GM23338 (cell line): ENCODE measurements around the gene LIF. TPM values are rescaled to one million over a fixed set of nuclear protein-coding genes. Genes with fewer than 3 reads are reported as not detected.

ENCODE experiments used
- ATAC-seq: fragments of 200-7000 bp; cut with Tn5 transposase; 3 replicates; pipeline ENCODE4 v1.9.1; 2020
- DNase-seq: peaks from one replicate; pipeline ENCODE4 v3.0.0-alpha.2; 2015; ENCODE audit warnings: low spot score
- H2AFZ ChIP-seq: fragments of 200-600 bp; sonication (generic); 2 replicates; pipeline ENCODE4 v1.8.0; 2016; ENCODE audit warnings: antibody characterized with exemption, mild to moderate bottlenecking, moderate library complexity
- H3F3A ChIP-seq: fragments of 200-600 bp; sonication (generic); replicated peaks from 2 replicates; pipeline ENCODE4 v1.8.0; 2017; ENCODE audit warnings: antibody characterized with exemption, mixed run types, low read depth
- H3K27ac ChIP-seq: fragments of 200-600 bp; sonication (generic); 2 replicates; pipeline ENCODE4 v1.6.1; 2016; ENCODE audit warnings: low read depth
- H3K27me3 ChIP-seq: fragments of 200-600 bp; sonication (generic); 2 replicates; pipeline ENCODE4 v1.8.0; 2016; ENCODE audit warnings: mild to moderate bottlenecking, mixed run types, moderate library complexity; ENCODE audit not compliant: insufficient read depth
- H3K36me3 ChIP-seq: fragments of 200-600 bp; sonication (generic); 2 replicates; pipeline ENCODE4 v1.8.0; 2016; ENCODE audit warnings: mild to moderate bottlenecking; ENCODE audit not compliant: insufficient read depth
- H3K4me1 ChIP-seq: fragments of 200-600 bp; sonication (generic); 2 replicates; pipeline ENCODE4 v1.8.0; 2016; ENCODE audit warnings: mild to moderate bottlenecking, moderate library complexity; ENCODE audit not compliant: insufficient read depth
- H3K4me2 ChIP-seq: fragments of 200-600 bp; sonication (generic); 2 replicates; pipeline ENCODE4 v1.7.1; 2017; ENCODE audit warnings: mixed run types
- H3K4me3 ChIP-seq: fragments of 200-600 bp; sonication (generic); 2 replicates; pipeline ENCODE4 v1.6.1; 2016; ENCODE audit warnings: mixed run types
- H3K79me2 ChIP-seq: fragments of 200-600 bp; sonication (generic); replicated peaks from 2 replicates; pipeline ENCODE4 v1.8.0; 2017; ENCODE audit warnings: mild to moderate bottlenecking; ENCODE audit not compliant: insufficient read depth
- H3K9me2 ChIP-seq: fragments of 200-600 bp; sonication (generic); 2 replicates; pipeline ENCODE4 v1.8.0; 2017; ENCODE audit not compliant: insufficient read depth
- H4K20me1 ChIP-seq: fragments of 200-600 bp; sonication (generic); replicated peaks from 2 replicates; pipeline ENCODE4 v1.8.0; 2017; ENCODE audit warnings: mild to moderate bottlenecking; ENCODE audit not compliant: insufficient read depth
- H3K27ac Mint-ChIP-seq: 2 replicates; pipeline ENCODE4 v1.8.0; 2020; ENCODE audit warnings: inconsistent platforms, mild to moderate bottlenecking, moderate library complexity, mixed read lengths
- H3K27me3 Mint-ChIP-seq: 3 replicates; pipeline ENCODE4 v1.8.0; 2022; ENCODE audit warnings: low read depth, mild to moderate bottlenecking, moderate library complexity, mixed read lengths, inconsistent platforms; ENCODE audit not compliant: insufficient read depth, poor library complexity
- H3K36me3 Mint-ChIP-seq: 3 replicates; pipeline ENCODE4 v1.8.0; 2021; ENCODE audit warnings: low read depth, mild to moderate bottlenecking, inconsistent platforms, moderate library complexity, mixed read lengths
- H3K4me1 Mint-ChIP-seq: 3 replicates; pipeline ENCODE4 v1.8.0; 2020; ENCODE audit warnings: mild to moderate bottlenecking, inconsistent platforms, mixed read lengths
- H3K4me3 Mint-ChIP-seq: 3 replicates; pipeline ENCODE4 v1.8.0; 2021; ENCODE audit warnings: moderate library complexity, mild to moderate bottlenecking, inconsistent platforms, mixed read lengths
- H3K9me3 Mint-ChIP-seq: 3 replicates; pipeline ENCODE4 v1.8.0; 2020; ENCODE audit warnings: moderate library complexity, mild to moderate bottlenecking, inconsistent platforms, mixed read lengths
- NANOG ChIP-seq: IDR thresholded peaks from 2 replicates; pipeline ENCODE4 v1.6.1; 2016; ENCODE audit warnings: antibody characterized with exemption, borderline replicate concordance
- STAT1 ChIP-seq: IDR thresholded peaks from one replicate; pipeline ENCODE4 v1.6.1; 2016; ENCODE audit warnings: antibody characterized with exemption; ENCODE audit not compliant: unreplicated experiment
- ZNF114 ChIP-seq: fragments of 250-450 bp; sonication (Bioruptor Pico); IDR thresholded peaks from 2 replicates; pipeline ENCODE4 v1.5.0; 2020; ENCODE audit warnings: mild to moderate bottlenecking, moderate library complexity
- ZNF462 ChIP-seq: fragments of 250-450 bp; sonication (Bioruptor Pico); IDR thresholded peaks from 2 replicates; pipeline ENCODE4 v1.5.0; 2020; ENCODE audit warnings: mild to moderate bottlenecking, moderate library complexity
- polyA plus RNA-seq: library from polyadenylated mRNA; unstranded; fragments of >200 nt; fragmentation: Nextera tagmentation; extraction: Ambion mirVana; gene quantifications from 2 replicates; pipeline ENCODE4 v1.2.1, GENCODE V29; 2016
- total RNA-seq: library from RNA; depleted of rRNA; stranded (reverse); fragments of >200 nt; shearing (Covaris generic); gene quantifications from 2 replicates; pipeline ENCODE4 v1.2.3, GENCODE V29; 2014
- TF ChIP-seq, protein P1 (sequence below): IDR thresholded peaks from 2 replicates; pipeline ENCODE4 v1.6.1; 2016; ENCODE audit warnings: antibody characterized with exemption

Gene LIF
- total and polyA plus RNA-seq, 2 experiments from 2014 or later: 1.8 to 3.6 TPM

DNA sequence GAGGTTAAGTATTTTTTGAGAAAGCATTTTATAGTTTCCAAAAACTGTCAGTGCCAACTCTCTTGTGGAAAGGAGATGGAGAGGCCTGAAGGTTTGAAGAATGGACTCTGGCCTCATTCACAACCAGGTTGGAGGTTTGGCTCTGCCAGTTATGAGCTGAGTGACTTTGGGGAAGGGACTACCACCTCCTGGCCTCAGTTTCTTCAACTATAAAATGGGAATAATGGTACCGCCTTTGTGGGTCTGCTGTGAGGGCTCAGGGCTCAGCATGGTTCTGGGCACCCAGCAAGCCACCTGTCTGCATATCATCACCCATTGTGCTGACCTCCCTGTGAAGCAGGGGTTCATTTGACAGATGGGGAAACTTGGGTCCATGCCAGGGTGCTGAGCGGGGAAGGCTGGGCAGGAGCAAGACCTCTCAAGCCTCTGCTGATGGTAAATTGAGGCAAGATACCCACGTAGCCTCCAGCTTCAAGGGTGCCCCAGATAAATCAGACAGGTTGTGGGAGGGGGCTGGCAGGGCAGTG, 3.5 kb upstream of the LIF start:
- Histone ChIP-seq H3K4me3 (no peak overlapping the region), H3K9me2 (no peaks in the 10 kb centered on the region), H3K4me1 (peaks cover 18% of the 10 kb centered on the region), H2AFZ (no peak overlapping the region), H3K79me2 (no peaks in the 10 kb centered on the region), H3K27me3 (no peaks in the 10 kb centered on the region), H3K36me3 (no peaks in the 10 kb centered on the region), H3K27ac (no peak overlapping the region), H3F3A (no peaks in the 10 kb centered on the region), H3K4me2 (no peak overlapping the region), H4K20me1 (no peaks in the 10 kb centered on the region)
- Mint-ChIP-seq H3K27me3 (peaks cover 13% of the 10 kb centered on the region), H3K4me1 (peaks cover 35% of the 10 kb centered on the region), H3K9me3 (no peaks in the 10 kb centered on the region), H3K36me3 (no peaks in the 10 kb centered on the region; the same call in 2 of the 3 replicates), H3K27ac (no peak overlapping the region), H3K4me3 (no peak overlapping the region)
- ATAC-seq: no peak
- DNase-seq: no peak
- TF ChIP-seq ZNF114 (CRISPR knock-in tag): no peak
- no peak for TF ChIP-seq NANOG
- TF ChIP-seq, protein P1, sequence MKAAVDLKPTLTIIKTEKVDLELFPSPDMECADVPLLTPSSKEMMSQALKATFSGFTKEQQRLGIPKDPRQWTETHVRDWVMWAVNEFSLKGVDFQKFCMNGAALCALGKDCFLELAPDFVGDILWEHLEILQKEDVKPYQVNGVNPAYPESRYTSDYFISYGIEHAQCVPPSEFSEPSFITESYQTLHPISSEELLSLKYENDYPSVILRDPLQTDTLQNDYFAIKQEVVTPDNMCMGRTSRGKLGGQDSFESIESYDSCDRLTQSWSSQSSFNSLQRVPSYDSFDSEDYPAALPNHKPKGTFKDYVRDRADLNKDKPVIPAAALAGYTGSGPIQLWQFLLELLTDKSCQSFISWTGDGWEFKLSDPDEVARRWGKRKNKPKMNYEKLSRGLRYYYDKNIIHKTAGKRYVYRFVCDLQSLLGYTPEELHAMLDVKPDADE: no peak
- TF ChIP-seq STAT1: no peak
- no peak for TF ChIP-seq ZNF462 (CRISPR knock-in tag)
